Endodermal cell (in vitro differentiated cells): ENCODE results near the gene CHST14. TPM values are rescaled to one million over a fixed set of nuclear protein-coding genes. Genes with fewer than 3 reads are reported as not detected.

Source experiments
- DNase-seq: peaks from one replicate; pipeline ENCODE4 v3.0.0-alpha.2; 2017
- H3K27ac ChIP-seq: 2 replicates; pipeline ENCODE4 v1.5.1; 2013; ENCODE audit warnings: mild to moderate bottlenecking, low read depth, low read length, moderate library complexity
- H3K27me3 ChIP-seq: 2 replicates; pipeline ENCODE4 v1.6.1; 2013; ENCODE audit warnings: mild to moderate bottlenecking, low read length, moderate library complexity; ENCODE audit not compliant: insufficient read depth, control insufficient read depth, poor library complexity, severe bottlenecking
- H3K36me3 ChIP-seq: 2 replicates; pipeline ENCODE4 v1.7.0; 2013; ENCODE audit warnings: mild to moderate bottlenecking, low read length, moderate library complexity; ENCODE audit not compliant: control insufficient read depth, insufficient read depth
- H3K4me1 ChIP-seq: one replicate; pipeline ENCODE4 v1.7.0; 2013; ENCODE audit warnings: low read length; ENCODE audit not compliant: control insufficient read depth, insufficient read depth
- H3K4me3 ChIP-seq: 2 replicates; pipeline ENCODE4 v1.5.1; 2013; ENCODE audit warnings: mild to moderate bottlenecking, low read length, moderate library complexity
- H3K9ac ChIP-seq: 2 replicates; pipeline ENCODE4 v1.6.1; 2013; ENCODE audit warnings: mild to moderate bottlenecking, low read length, moderate library complexity; ENCODE audit not compliant: poor library complexity, severe bottlenecking; ENCODE audit errors: extremely low read depth
- H3K9me3 ChIP-seq: 2 replicates; pipeline ENCODE4 v1.6.1; 2013; ENCODE audit warnings: mild to moderate bottlenecking, low read length, moderate library complexity; ENCODE audit not compliant: control insufficient read depth
- H3K27ac Mint-ChIP-seq: 2 replicates; pipeline ENCODE4 v1.8.0; 2020; ENCODE audit warnings: mixed read lengths
- H3K27me3 Mint-ChIP-seq: 2 replicates; pipeline ENCODE4 v1.8.0; 2021; ENCODE audit warnings: mild to moderate bottlenecking, mixed read lengths; ENCODE audit not compliant: insufficient read depth
- H3K36me3 Mint-ChIP-seq: 2 replicates; pipeline ENCODE4 v1.8.0; 2020; ENCODE audit warnings: low read depth, mixed read lengths
- H3K4me1 Mint-ChIP-seq: 2 replicates; pipeline ENCODE4 v1.8.0; 2020; ENCODE audit warnings: mixed read lengths
- H3K4me3 Mint-ChIP-seq: 2 replicates; pipeline ENCODE4 v1.8.0; 2020; ENCODE audit warnings: mild to moderate bottlenecking, moderate library complexity, mixed read lengths
- H3K9me3 Mint-ChIP-seq: 2 replicates; pipeline ENCODE4 v1.8.0; 2020; ENCODE audit warnings: mild to moderate bottlenecking, mixed read lengths
- CTCF ChIP-seq: fragments of 200-600 bp; sonication (generic); conservative IDR thresholded peaks from 2 replicates; pipeline ENCODE4 v1.5.0; 2021; ENCODE audit warnings: antibody characterized with exemption, mild to moderate bottlenecking
- WGBS, 2 experiments: methylation state at CpG; one replicate each; pipeline versions ENCODE4 v1.1.5 to v1.1.7; 2013; ENCODE audit warnings: missing lambda C conversion rate in 2 of 2, mixed read lengths in 1 of 2; ENCODE audit not compliant: insufficient coverage in 1 of 2, insufficient read length in 1 of 2; 5-methylcytosine and 5-hydroxymethylcytosine counted together
- total RNA-seq, 2 donors: library from RNA; stranded (reverse); fragmentation: NEBNext Ultra II Directional in 1 of 2; extraction: Animal tissue kit (Norgen Biotek cat#: 25700) in 1 of 2; gene quantifications; 2 replicates in 1 of 2; 3 replicates in 1 of 2; pipeline ENCODE4 v1.2.1, GENCODE V29; 2021

Gene CHST14
- total RNA-seq, 2 donors from 2014 or later = 33.7 to 43.0 TPM

DNA sequence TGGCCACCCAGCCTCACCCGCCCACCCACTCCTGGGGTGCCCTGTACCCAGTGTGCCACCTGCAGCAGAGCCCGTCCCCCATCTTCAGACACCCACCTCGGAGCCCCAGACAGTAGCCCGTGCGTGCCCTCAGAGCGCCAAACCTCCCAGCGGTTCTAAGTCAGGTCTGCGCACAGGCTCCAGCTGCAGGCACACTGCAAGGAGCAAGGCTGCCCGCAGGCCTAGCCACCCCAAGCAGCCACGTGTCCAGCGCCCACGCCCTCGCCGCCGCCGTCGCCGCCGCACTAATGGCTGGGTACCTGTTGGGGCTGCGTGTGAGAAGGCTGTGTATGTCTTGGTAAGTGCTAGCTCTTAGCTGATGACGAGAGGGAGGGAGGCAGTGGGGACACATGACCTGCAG, 8.8 kb upstream of the CHST14 start:
- Mint-ChIP-seq H3K9me3 (no peaks in the 10 kb centered on the region), H3K36me3 (peaks cover 39% of the 10 kb centered on the region), H3K27me3 (no peaks in the 10 kb centered on the region), H3K27ac (no peak overlapping the region), H3K4me3 (no peak overlapping the region), H3K4me1 (no peaks in the 10 kb centered on the region)
- no peak for DNase-seq
- TF ChIP-seq CTCF = no peak
- H3K27ac ChIP-seq = no peak overlapping the region
- no peak overlapping the region for H3K9ac ChIP-seq
- no peaks in the 10 kb centered on the region for H3K4me1 ChIP-seq
- H3K9me3 ChIP-seq = no peaks in the 10 kb centered on the region
- WGBS, 2 experiments = 96 to 97% methylated on average over 8 to 21 of the region's 21 CpGs
- H3K36me3 ChIP-seq = peaks cover 42% of the 10 kb centered on the region
- no peaks in the 10 kb centered on the region for H3K27me3 ChIP-seq
- no peak overlapping the region for H3K4me3 ChIP-seq

DNA sequence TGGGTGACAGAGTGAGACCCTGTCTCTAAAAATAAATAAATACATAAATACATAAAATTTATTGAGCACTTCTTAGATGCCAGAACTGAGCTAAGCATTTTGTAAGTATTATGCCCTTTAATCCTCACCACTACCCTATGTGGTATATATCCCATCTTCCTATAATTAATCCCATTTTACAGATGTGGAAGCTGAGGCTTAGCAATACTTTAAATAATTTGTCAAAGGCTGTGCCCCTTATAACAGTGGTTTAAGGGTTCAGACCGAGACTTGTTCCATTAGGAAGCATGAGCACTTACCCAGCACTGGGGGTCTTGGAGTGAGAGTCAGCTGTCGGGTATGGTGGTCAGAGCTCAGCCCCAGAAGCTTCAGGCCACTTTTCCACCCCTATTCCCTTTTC, 7.5 kb upstream of the CHST14 start:
- Histone ChIP-seq H3K27ac (no peak overlapping the region), H3K4me1 (no peaks in the 10 kb centered on the region), H3K36me3 (peaks cover 49% of the 10 kb centered on the region), H3K27me3 (no peaks in the 10 kb centered on the region), H3K9me3 (no peaks in the 10 kb centered on the region), H3K9ac (no peak overlapping the region), H3K4me3 (no peak overlapping the region)
- Mint-ChIP-seq H3K36me3 (peaks cover 46% of the 10 kb centered on the region), H3K27me3 (no peaks in the 10 kb centered on the region), H3K4me1 (no peaks in the 10 kb centered on the region), H3K27ac (no peak overlapping the region), H3K9me3 (no peaks in the 10 kb centered on the region), H3K4me3 (no peak overlapping the region)
- TF ChIP-seq CTCF = no peak
- WGBS, 2 experiments = 88 to 100% methylated on average over 1 to 2 of the region's 2 CpGs
- DNase-seq = no peak

DNA sequence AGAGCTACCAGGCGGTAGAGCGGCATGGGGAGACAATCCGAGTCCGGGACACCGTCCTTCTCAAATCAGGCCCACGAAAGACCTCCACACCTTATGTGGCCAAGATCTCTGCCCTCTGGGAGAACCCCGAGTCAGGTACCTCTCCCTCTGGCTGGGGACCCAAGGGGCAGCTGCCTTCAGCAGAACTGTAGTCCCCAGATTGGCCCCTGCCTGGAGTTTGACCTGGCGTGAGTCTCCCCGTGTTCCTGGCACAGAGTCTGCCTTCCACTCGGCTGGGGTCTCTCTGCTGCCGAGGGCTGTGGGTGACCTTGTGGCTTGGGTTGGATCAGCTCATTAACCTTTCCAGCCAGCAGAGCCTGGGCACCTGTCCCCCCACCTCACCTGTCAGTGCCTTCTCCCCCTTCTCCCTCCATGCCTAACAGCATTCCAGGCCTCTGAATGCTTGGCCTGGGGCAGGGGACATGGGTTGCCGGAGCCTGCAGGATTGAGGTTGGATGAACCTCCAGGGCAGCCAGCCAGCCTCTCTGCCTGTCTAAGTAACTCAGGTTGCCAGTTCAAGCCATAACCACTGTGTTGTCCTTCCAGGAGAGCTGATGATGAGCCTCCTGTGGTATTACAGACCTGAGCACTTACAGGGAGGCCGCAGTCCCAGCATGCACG, 6.8 kb upstream of the CHST14 start:
- peaks cover 46% of the 10 kb centered on the region for H3K36me3 Mint-ChIP-seq
- no peak overlapping the region for H3K27ac Mint-ChIP-seq
- peaks cover 50% of the 10 kb centered on the region for H3K36me3 ChIP-seq
- no peaks in the 10 kb centered on the region for H3K9me3 Mint-ChIP-seq
- H3K27me3 ChIP-seq = no peaks in the 10 kb centered on the region
- 95 to 100% methylated on average over 7 to 14 of the region's 14 CpGs for whole genome bisulfite sequencing, 2 experiments
- no peaks in the 10 kb centered on the region for H3K4me1 Mint-ChIP-seq
- H3K9ac ChIP-seq = no peak overlapping the region
- no peak overlapping the region for H3K4me3 ChIP-seq
- no peaks in the 10 kb centered on the region for H3K9me3 ChIP-seq
- no peak for DNase-seq
- no peaks in the 10 kb centered on the region for H3K4me1 ChIP-seq
- no peak for TF ChIP-seq CTCF
- H3K27me3 Mint-ChIP-seq = no peaks in the 10 kb centered on the region
- H3K27ac ChIP-seq = no peak overlapping the region
- H3K4me3 Mint-ChIP-seq = no peak overlapping the region
